Natural killer cell (primary cell): ENCODE data around the gene LMNA. TPM values are rescaled to one million over a fixed set of nuclear protein-coding genes. Genes with fewer than 3 reads are reported as not detected.

Source experiments
- ATAC-seq, 3 donors: fragments of 150-1000 bp in 2 of 3; fragments of 200-7000 bp in 1 of 3; cut with Tn5 transposase; 1 replicate in 1 of 3; 2 replicates in 2 of 3; pipeline ENCODE4 v1.10.0; 2021; ENCODE audit warnings: mild to moderate bottlenecking in 2 of 3, moderate library complexity in 2 of 3
- DNase-seq, 2 donors: peaks; one replicate each; pipeline versions ENCODE4 v3.0.0 to v3.0.0-alpha.2; 2013 to 2021; ENCODE audit warnings: mixed read lengths in 1 of 2
- H3K27ac ChIP-seq: one replicate; pipeline ENCODE4 v1.5.1; 2013; ENCODE audit warnings: mild to moderate bottlenecking, low read length
- H3K27me3 ChIP-seq: one replicate; pipeline ENCODE4 v1.6.1; 2013; ENCODE audit warnings: low read length; ENCODE audit not compliant: control insufficient read depth, insufficient read depth
- H3K36me3 ChIP-seq: one replicate; pipeline ENCODE4 v1.6.1; 2013; ENCODE audit warnings: low read length; ENCODE audit not compliant: control insufficient read depth, insufficient read depth
- H3K4me1 ChIP-seq: one replicate; pipeline ENCODE4 v1.6.1; 2013; ENCODE audit warnings: low read length; ENCODE audit not compliant: control insufficient read depth, insufficient read depth
- H3K4me3 ChIP-seq: one replicate; pipeline ENCODE4 v1.5.1; 2013; ENCODE audit warnings: low read length
- H3K9me3 ChIP-seq: one replicate; pipeline ENCODE4 v1.6.1; 2013; ENCODE audit warnings: low read length; ENCODE audit not compliant: control insufficient read depth, insufficient read depth
- H3K27ac Mint-ChIP-seq, 2 donors: one replicate each; pipeline ENCODE4 v1.8.0; 2022; ENCODE audit warnings: mild to moderate bottlenecking in 2 of 2, mixed read lengths in 2 of 2, moderate library complexity in 1 of 2
- H3K27me3 Mint-ChIP-seq, 2 donors: one replicate each; pipeline ENCODE4 v1.8.0; 2022; ENCODE audit warnings: low read depth in 2 of 2, mixed read lengths in 2 of 2
- H3K36me3 Mint-ChIP-seq: one replicate; pipeline ENCODE4 v1.8.0; 2022; ENCODE audit warnings: mixed read lengths
- H3K4me1 Mint-ChIP-seq, 2 donors: one replicate each; pipeline ENCODE4 v1.8.0; 2022; ENCODE audit warnings: mixed read lengths in 2 of 2
- H3K4me3 Mint-ChIP-seq: one replicate; pipeline ENCODE4 v1.8.0; 2022; ENCODE audit warnings: mild to moderate bottlenecking, moderate library complexity, mixed read lengths
- H3K9me3 Mint-ChIP-seq, 2 donors: one replicate each; pipeline ENCODE4 v1.8.0; 2022; ENCODE audit warnings: mixed read lengths in 2 of 2
- CTCF ChIP-seq: fragments of 200-600 bp; IDR thresholded peaks from one replicate; pipeline ENCODE4 v1.8.0; 2022; ENCODE audit warnings: antibody characterized with exemption
- WGBS: methylation state at CpG from one replicate; pipeline ENCODE4 v1.1.7; 2013; ENCODE audit warnings: missing lambda C conversion rate; ENCODE audit not compliant: insufficient coverage; 5-methylcytosine and 5-hydroxymethylcytosine counted together
- intact Hi-C: fragments of 100-400 bp; cut with micrococcal nuclease; formaldehyde crosslinking; loops from one replicate; pipeline ENCODE4 v1.14.2; 2022
- total RNA-seq, 4 donors: library from RNA; stranded (reverse); fragments of 120-200 nt in 1 of 4; gene quantifications; one replicate each; pipeline versions ENCODE4 v1.2.3 to v1.2.4, GENCODE V29; 2013 to 2022

LMNA gene
- total RNA-seq, 3 donors from 2014 or later (not counting 1 experiment from before 2014, with no cell fraction given) = 201 to 504 (median 273) TPM

- Mint-ChIP-seq H3K4me3 (peak overlapping the region; percentile 53), H3K4me1 (peaks cover 21 to 43% of the 10 kb centered on the region in 2 donors), H3K27ac (peak overlapping the region; percentile 64 to 92), H3K9me3 (no peaks in the 10 kb centered on the region), H3K27me3 (no peaks in the 10 kb centered on the region), H3K36me3 (no peaks in the 10 kb centered on the region)
- Histone ChIP-seq H3K27ac (no peak overlapping the region), H3K4me3 (no peak overlapping the region), H3K4me1 (peaks cover 66% of the 10 kb centered on the region), H3K27me3 (peaks cover 7% of the 10 kb centered on the region), H3K36me3 (no peaks in the 10 kb centered on the region), H3K9me3 (no peaks in the 10 kb centered on the region)
- intact Hi-C loops = no loop called here
- 75% methylated on average over 6 of the region's 8 CpGs for WGBS
- ATAC-seq (no peak), DNase-seq (no peak)
- TF ChIP-seq CTCF = no peak
These were observed 14.4 kb downstream of the LMNA start for GRCh38 chr1:156128654-156129597.

GRCh38 chr1:156129687-156130577 is 15.4 kb downstream of the LMNA start:
- ATAC-seq (peak; percentile 44 to 58 (median 57)), DNase-seq (peak; percentile 74 to 87)
- peak; percentile 93 for TF ChIP-seq CTCF
- Mint-ChIP-seq H3K4me1 (peaks cover 15 to 39% of the 10 kb centered on the region in 2 donors), H3K36me3 (no peaks in the 10 kb centered on the region), H3K9me3 (no peaks in the 10 kb centered on the region), H3K4me3 (no peak overlapping the region), H3K27me3 (no peaks in the 10 kb centered on the region), H3K27ac (peak overlapping the region; percentile 63 to 92)
- H3K27me3 ChIP-seq = peaks cover 7% of the 10 kb centered on the region
- no peaks in the 10 kb centered on the region for H3K36me3 ChIP-seq
- 55% methylated on average over 7 of the region's 7 CpGs for WGBS
- no peak overlapping the region for H3K27ac ChIP-seq
- H3K4me3 ChIP-seq = no peak overlapping the region
- no peaks in the 10 kb centered on the region for H3K9me3 ChIP-seq
- H3K4me1 ChIP-seq = peaks cover 56% of the 10 kb centered on the region
- intact Hi-C loops = loop anchor here (1.0 kb wide), 2 partner anchors 34 to 40 kb away; no protein-coding TSS in a partner anchor

GRCh38 chr1:156130578-156130942 is 16.0 kb downstream of the LMNA start:
- TF ChIP-seq CTCF = peak; percentile 25
- Histone ChIP-seq H3K36me3 (no peaks in the 10 kb centered on the region), H3K4me1 (peaks cover 50% of the 10 kb centered on the region), H3K27me3 (peaks cover 7% of the 10 kb centered on the region), H3K4me3 (no peak overlapping the region), H3K9me3 (no peaks in the 10 kb centered on the region), H3K27ac (no peak overlapping the region)
- no peak for DNase-seq
- Mint-ChIP-seq H3K27ac (no peak overlapping the region), H3K4me3 (no peak overlapping the region), H3K4me1 (peaks cover 12 to 34% of the 10 kb centered on the region in 2 donors), H3K9me3 (no peaks in the 10 kb centered on the region), H3K27me3 (no peaks in the 10 kb centered on the region), H3K36me3 (no peaks in the 10 kb centered on the region)
- no peak for ATAC-seq
- 83% methylated on average over 6 of the region's 6 CpGs for WGBS
- intact Hi-C loops = loop anchor here (1.0 kb wide), 2 partner anchors 34 to 40 kb away; no protein-coding TSS in a partner anchor
